ENCODE measurements around the gene XXYLT1.

XXYLT1 gene

DNA sequence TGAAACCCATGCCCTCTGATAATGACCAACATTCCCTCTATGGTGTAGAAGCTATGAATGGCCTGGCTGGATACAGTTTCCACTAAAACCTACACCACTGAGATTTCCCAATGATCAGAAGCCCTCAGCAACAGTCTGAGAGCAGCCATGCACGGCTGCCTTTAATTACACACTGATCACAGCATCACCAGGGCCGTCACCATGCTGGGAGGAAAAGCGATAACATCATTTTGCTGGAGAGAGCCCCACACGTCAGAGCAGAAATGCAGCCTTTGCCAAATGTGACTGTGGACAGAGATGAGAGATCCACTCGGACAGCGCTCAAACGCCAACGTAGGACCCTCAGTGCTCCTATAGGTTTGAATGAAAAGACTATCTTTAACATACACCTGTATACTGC, 135.0 kb downstream of the XXYLT1 start:
- no peak for DNase-seq (ENCODE audit: low read depth in 2 of 3, low spot score in 1 of 3)

DNA sequence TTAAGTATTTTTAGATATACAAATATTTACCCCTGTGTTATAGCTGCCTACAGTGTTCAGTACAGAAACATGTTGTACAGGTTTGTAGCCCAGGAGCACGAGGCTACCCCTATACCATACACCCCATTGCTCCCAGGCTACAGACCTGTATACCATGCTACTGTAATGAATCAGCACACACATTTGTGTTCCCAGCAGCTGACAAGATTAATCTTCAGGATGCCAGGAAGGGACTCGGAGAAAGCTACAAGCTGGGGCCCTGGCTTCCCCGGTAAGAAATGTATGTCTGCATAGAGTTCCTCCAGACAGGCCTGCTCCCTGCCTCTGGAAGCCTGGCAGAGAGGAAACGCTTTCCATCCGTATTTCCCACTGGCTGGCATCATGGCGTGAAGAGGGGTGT, 136.5 kb downstream of the XXYLT1 start:
- DNase-seq (ENCODE audit: low read depth in 2 of 3, low spot score in 1 of 3), result no peak

DNA sequence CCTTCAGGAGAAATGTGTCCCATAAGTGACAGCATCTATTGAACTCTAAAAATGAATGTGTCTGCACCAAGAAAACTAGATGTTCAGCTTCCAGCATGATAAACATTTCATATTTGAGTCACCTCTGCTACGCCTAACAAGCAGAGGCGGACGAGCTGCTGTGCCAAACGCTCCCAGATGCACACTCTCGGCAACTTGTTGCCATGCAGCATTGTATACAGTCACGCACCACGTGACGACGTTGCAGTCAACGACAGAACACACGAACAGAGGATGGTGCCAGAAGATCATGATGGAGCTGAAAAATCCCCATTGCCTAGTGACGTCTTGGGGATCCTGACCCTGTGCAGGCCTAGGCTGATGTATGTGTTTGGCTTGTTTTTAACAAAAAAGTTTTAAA, 137.5 kb downstream of the XXYLT1 start:
- peak; percentile 26 to 37 (median 30) for DNase-seq (ENCODE audit: low read depth in 2 of 3, low spot score in 1 of 3)

DNA sequence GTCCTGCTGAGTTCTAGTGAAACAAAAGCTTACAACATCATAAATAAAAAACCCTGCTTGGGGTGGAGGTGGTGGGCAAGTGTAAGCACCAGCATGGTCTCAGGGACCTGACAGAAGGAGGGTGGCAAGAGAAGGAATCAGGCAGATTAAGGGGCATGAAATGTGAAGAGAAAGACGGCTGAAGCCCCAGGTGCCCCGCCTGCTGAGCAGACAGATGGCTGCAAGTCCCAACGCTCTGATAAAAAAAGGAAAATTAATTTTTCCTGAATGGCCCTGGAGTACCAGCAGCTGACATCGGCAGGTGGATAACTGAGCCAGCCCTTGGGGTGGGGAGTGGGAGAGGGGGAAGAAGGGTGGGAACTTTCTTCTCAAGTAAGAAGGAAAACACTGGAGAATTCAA, 137.9 kb downstream of the XXYLT1 start:
- no peak for DNase-seq (ENCODE audit: low read depth in 2 of 3, low spot score in 1 of 3)

DNA sequence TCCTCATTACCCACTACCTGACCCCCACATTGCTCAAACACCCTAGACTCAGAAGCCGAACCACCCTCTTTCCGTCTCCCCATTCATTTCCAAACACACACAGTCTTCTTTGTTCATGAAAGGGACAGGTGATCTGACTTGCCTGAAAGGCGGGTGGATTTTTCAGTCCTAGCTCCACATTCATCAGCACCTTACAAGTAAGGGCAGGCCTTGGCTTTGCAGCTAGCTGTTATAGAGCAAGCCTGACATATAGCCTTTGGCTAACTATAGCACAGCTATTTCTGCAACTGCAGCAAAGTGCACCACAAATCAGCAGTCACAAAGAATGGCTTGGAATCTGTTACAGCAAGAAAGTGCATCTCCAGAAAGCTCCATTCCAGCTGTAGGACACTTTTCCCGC, 139.8 kb downstream of the XXYLT1 start:
- no peak for DNase-seq (ENCODE audit: low read depth in 2 of 3, low spot score in 1 of 3)

DNA sequence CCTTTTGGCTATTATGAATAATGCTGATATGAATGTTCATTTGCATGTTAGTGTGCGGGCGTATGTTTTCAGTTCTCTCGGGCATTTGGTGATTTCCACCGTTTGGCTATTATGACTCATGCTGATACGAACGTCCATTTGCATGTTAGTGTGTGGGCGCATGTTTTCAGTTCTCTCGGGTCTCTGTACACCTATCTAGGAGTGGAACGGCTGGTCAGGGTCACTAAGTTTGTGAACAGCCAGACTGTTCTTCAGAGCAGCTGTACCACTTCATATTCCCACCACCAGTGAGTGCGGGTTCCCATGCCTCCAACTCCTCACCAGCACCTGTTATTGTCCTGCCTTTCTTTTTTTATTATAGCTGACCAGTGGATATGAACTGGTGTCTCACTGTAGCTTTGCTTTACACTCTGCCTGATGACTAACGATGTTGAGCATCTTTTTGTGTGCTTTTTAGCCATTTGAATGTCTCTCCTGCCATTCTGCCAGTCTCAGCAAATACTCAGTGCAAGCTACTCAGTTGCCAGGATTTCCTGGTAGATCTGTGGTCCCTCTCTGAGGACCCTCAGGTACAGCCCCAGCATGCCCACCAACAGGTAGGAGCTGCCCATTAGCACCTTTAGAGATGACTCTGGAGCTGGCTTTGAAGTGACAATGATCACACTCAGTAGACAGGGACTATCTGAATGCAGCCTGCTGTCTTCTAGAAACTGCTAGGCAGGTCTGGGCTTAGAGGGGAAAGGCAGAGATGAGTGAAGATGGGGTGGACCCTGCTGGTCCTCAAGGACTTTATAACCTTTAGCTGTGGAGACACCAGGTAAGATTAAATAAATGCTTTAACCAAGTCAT, 141.1 kb downstream of the XXYLT1 start:
- peak; percentile 25 to 45 (median 29) for DNase-seq (ENCODE audit: low read depth in 2 of 3, low spot score in 1 of 3)

DNA sequence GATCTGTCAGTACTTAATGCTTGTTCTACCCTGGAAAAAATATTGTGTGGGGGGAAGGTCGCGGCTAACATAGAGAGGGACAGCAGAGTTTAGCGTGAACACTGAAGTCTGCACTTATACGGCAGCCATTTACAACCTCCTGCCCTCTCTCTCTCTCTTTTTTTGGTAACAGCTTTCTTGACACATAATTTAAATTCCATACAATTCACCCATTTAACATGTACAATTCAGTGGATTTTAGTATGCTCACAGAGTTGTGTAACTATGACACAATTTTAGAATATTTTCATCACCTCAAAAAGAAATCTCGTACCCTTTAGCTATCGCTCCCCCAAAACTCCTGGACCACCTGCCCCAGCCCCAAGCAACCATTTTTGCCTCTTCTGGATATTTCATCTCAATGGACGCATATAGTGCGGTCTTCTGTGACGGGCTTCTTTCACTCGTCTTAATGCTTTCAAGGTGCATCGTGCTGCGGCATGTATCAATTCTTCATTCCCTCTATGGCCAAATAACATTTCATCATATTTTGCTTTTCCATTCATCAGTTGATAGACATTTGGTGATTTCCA, 141.8 kb downstream of the XXYLT1 start:
- DNase-seq (ENCODE audit: low read depth in 2 of 3, low spot score in 1 of 3), result no peak

DNA sequence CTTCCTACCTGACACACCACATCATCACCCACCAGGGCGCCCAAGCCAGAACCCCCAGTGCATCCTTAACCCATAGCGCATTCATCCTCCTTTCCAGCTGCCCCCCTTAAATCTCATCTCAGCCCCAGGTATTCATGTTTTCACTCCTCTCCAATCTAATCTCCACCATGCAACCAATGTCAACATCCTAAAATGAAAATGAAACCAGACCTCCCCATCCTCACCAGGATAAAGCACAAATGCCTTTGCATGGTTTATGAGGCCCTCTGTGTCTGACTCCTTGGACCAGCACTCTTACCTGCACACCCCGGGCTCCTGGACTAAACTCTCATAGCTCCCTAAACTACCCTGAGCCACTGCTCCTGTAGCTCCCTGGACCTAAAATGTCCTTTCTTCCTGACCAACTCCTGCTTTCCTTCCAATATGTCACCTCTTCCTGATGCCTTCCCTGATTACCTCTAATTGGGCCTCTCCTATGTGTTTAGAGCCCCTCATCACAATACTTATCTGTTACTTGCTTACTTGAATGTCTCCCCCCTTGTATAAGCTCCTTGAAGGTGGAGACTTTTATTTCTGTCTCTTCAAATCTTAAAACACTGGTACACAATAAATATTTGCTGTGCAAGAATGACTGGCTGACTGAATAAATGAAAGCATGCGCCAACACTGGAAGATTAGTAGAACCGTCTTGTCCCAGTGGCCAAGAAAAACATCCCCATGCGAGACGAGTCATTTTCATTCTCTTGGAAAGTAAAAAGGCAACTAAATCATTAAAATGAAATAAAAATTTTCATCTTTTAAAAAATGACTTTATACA, 142.5 kb downstream of the XXYLT1 start:
- no peak for DNase-seq (ENCODE audit: low read depth in 2 of 3, low spot score in 1 of 3)

DNA sequence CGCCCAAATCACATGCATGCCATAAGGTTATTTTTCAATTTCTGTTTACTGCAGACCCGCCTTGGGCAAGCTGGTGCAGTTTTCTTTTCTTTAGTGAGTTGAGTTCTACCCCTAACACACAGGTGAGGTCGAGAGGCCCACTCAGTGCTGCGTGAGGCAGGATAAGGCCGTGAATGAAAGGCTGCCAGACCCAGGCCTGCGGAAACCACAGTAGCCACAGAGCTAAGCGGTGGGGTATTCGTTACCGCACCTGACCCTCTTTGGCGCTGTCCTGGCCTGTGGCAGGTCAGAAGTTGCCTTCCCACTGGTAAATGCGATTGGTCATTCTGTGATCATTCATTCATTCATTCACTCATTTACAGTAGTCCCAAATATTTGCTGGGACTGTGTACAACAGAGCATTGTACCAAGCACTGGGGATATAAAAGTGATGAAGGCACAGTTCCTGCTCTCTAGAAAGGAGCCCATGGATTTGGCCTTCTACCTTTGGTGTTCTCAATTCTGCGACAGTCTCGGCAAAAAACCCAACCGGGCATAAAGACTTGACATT, 144.8 kb downstream of the XXYLT1 start:
- no peak for DNase-seq (ENCODE audit: low read depth in 2 of 3, low spot score in 1 of 3)

DNA sequence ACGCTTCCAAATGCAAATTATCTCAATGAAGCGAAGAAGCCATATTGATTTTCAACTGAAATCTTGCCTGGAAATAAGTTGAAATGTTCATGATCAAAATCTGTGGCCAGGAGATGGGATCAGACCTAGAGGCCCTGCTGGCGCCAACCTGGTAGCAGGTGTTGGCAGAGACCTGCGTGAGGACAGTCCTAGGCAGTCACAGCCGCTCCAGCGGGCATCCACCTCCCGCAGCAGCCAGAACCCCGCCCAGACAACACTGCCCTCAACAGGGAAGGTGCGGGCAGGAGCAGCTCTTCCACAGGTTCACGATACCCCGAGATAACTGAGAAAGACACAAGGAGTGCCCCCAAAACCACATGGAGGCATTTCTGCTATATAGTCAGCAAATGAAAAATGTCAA, 145.3 kb downstream of the XXYLT1 start:
- no peak for DNase-seq (ENCODE audit: low read depth in 2 of 3, low spot score in 1 of 3)

DNA sequence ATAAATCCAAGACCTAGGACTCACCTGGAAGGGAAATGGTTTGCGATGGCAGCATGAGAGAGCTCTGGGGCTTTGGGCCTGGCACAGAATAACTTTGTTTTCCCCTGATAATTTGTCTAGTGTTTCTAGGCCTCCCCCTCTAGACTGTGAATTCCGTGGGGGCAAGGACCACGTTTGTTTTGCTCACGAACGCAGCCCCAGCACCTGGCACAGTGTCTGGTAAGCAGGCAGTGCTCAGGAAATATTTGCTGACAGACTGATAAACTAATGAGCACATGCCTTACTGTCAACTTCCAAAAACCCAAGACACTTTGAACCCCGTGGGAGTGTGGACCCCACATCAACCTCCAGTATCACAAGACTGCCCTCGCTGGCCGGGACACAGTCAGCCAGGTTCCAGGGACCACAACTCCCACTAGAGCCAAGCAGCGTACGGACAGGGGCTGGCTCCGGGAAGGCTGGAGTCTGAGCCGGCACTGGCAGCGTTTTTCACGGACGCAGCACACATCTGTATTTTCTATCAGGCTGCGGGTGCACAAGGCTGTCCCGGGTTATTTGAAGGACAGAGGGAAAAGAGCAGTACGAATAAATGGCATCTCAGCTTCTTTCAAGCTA, 146.5 kb downstream of the XXYLT1 start:
- DNase-seq (ENCODE audit: low read depth in 2 of 3, low spot score in 1 of 3), result no peak

DNA sequence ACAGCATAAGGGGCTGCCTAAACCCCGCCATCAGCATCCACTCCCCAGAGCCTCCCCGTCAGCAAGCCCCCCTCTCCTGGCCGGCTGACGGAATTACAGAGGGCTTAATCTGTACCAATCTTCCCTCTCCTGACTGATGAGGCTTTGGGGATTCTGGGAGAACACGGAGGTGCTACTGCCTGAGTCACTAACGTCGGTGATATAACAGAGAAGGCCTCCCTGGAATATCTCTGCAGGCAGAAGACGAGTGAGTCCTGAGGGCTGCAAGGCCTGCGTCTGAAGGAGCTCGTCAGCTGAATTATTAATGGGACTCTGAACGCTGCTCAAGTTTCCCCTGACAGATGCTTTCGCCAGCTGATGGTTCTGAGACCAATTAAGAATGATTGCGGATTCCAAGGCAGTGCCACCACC, 147.7 kb downstream of the XXYLT1 start:
- no peak for DNase-seq (ENCODE audit: low read depth in 2 of 3, low spot score in 1 of 3)

DNA sequence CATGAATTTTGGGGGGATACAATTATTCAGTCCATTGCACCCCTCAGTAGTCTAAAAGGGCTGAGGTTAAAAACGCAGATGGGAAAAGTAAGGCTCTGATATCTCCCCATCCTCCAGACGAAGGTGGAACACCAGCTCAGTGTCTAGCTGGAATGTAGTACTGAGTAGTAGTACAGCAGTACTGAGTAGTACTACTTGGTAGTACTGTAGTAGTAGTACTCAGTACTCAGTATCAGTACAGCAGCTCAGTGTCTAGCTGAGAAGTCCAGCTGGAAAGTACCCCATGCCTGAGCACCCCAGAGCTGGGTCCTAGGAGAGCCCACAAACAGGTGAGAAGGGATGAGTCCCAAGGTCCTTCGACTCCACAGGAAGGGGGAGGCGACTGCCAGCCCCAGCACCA, 148.7 kb downstream of the XXYLT1 start:
- no peak for DNase-seq (ENCODE audit: low read depth in 2 of 3, low spot score in 1 of 3)

DNA sequence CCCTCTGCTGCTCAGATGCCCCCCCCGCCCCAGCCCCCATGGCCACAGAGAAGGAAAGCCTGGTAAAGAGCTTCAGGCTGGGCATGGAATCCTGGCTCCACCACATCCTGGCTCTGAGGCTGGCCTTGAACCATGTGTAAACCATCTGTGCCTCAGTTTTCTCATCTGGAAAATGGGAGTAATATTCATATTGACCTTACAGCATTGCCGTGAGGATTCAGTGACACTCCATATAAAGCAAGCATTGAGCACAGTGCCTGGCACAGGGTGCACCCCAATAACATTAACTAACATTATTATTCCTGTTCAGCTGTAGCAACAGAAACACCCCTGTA, 150.7 kb downstream of the XXYLT1 start:
- DNase-seq (ENCODE audit: low read depth in 2 of 3, low spot score in 1 of 3), result no peak

DNA sequence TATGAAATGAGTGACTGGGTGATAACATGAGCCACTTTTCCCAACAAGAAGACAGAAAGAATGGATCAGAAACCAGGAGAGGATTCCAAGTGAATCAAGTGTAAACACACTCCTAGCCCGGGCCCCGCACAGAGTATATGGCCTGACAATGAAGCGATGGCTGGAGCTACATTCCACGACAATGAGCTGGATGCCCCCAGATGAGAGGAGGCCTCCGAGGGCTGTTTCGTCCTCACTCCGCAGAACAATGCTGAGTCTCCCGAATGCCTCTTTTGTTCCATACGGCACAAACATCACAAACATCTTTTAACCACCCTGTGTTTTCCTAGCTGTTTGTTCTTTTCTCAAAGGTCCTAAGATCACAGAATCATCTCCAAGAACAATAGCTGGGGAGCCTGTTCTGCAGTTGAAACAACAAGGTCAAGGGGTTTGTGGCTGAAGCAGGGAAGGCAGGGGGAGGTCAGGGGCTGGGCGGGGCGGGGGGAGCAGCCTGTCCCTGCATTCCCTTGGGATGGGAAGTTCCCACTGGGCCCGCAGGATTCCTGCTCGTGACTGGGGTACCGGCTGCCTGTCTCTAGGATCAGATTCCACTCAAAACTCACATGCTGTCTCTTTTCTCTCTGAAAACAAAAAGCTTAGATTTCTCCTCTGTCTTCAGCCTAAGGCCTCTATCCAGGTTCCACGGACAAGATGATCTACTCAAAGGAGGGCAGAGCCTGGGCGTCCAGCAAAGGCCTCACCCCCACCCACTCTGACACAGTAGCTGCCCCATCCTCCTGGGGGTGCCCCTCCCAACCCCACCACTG, 151.3 kb downstream of the XXYLT1 start:
- no peak for DNase-seq (ENCODE audit: low read depth in 2 of 3, low spot score in 1 of 3)

DNA sequence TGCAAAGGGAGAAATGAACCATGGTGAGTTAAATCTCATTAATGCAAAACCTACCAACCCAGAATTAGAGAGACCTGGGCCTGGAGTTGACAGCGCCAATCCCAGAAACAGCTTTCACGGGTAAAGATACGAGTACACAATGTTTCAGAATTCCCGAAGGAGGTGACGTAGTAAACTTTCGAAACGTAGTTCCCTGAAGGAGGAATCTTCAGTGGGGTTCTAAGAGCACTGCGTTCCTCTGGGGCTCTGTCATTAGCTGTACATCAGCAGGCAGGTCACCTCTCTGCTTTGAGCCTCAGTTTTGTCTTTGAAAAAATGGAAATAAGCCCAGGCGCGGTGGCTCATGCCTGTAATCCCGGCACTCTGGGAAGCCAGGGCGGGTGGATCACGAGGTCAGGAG, 152.3 kb downstream of the XXYLT1 start:
- no peak for DNase-seq (ENCODE audit: low read depth in 2 of 3, low spot score in 1 of 3)

DNA sequence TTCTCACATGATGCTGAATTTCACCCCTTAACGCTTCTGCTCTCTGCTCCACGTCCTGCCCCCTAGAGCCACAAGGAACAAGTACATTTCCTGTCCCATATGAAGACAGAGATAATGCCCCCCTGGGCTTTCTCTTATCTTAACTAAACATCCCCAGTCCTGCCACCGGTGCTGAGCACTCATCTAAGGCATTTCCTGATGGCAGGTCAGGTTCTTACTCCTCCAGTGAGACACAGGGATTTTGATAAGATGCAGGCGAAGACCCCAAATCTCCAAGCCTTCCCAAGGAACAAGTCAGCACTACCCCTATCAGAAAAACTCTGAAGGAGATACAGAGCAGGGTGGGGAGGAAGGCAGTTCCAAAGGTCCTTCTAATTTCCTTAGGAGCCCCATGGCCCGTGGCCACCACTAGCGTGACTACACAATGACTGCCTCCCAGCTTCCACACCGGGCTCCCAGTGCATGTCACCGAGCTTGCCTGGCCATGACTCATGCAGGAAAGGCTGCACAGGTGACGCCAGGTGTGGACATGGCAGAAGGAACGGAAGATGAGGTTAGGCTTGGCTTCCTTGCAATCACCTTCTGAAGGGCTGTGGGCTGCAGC, 152.9 kb downstream of the XXYLT1 start:
- no peak for DNase-seq (ENCODE audit: low read depth in 2 of 3, low spot score in 1 of 3)

DNA sequence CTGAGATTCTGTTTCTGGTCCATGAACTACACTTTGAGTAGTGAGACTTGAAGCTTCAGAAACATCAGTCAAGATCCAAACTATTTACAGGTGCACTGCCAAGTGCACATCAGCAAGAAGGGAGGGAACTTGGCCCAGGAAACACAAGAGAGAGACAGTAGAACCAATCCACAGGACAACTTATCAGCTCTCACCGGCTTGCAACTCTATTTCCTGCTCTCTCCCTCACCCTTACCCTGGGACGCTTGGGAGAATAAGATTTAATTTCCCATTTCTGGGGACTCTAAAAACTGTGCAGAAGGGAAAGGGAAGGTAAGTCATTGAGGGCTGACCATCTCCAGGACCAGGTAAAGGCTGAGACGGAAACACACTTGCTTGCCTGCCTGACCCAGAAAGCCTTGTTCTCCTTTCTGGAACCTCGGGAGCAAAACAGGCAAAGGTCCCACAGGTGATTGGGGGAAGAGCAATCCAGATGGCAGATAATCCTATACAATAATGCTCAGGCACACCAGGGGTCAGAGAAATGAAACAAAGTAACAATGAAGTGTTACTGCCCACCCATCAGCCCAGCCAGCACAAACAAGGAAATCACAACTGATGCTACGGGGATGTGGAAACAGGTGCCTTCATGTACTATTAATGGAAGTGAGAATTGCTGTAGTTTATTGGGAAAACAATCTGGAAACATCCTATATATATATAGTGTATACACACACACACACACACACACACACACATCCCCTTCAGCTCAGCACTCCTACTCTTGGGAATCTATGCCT, 154.4 kb downstream of the XXYLT1 start:
- DNase-seq (ENCODE audit: low read depth in 2 of 3, low spot score in 1 of 3), result no peak

DNA sequence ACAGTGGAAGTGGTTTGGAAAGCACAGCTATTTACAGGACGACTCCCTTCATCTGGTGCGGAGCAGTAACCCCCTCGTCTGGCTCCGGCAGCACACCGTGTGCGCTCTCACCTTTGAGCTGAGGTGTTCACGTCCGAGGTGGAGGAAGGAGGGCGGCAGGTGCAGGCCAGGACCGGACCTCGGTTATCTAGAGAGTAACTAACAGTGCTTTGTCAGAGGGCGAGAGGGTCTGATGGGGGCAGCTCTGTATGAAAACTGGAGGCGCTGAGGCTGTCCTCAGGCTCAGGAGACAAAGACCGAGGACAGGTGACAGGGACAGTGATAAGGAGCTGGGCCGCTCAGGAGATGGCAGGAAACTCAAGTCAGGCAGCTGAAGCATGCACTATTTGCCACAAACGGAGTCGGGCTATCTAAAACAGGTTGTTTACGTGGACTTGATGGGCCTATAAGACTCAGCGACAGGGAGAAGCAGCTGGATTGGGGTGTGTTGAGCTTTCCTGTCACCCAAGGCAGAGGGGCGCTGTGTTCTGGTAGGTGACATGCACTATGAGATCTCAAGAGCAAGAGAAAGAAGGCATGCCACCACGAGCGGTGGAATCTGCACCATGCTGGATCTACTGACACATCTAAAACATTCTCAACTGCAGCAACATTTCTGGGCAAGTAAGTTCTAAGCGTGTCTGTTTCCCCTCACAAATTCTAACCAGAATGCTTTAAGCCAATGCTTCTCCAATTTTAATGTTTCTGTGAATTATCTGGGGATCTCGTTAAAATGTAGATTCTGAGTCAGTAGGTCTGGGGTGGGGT, 155.2 kb downstream of the XXYLT1 start:
- DNase-seq (ENCODE audit: low read depth in 2 of 3, low spot score in 1 of 3), result no peak
